NT2/D1 (cell line): ENCODE measurements around the gene PELI2.

Source experiments
- SUZ12 ChIP-seq: IDR thresholded peaks from 2 replicates; pipeline ENCODE4 v1.6.1; 2011; ENCODE audit not compliant: insufficient read length, insufficient read depth; ENCODE audit errors: extremely low read depth
- YY1 ChIP-seq: IDR thresholded peaks from 2 replicates; pipeline ENCODE4 v1.6.1; 2011; ENCODE audit not compliant: insufficient read length, insufficient read depth

DNA sequence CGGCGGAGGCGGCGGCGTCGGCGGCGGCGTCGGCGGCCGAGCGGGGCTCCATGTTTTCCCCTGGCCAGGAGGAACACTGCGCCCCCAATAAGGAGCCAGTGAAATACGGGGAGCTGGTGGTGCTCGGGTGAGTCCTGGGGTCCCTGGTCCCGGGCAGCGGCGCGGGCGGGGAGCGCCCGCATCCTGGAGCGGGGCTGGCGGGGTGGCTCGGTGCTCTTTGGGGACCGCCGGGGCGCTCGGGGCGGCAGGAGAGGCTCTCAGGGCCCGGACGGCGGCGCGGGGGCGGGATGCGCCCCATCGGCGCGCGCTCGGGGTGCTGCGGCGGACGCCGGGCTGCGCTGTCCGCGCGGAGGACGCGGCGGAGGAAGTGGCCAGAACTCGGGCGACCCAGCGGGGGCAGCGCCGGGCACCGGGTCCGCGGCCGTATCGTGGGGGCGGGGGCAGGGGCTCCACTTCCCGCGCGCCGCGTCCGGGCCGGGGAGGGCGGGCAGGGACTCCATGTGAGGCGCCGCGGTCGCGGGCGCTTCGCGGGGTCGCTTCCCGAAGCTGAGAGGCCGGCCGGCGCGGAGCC, 485 bp downstream of the PELI2 start:
- no peak for TF ChIP-seq YY1
- TF ChIP-seq SUZ12, result no peak
